Limb (tissue), 2 donors: ENCODE results near the gene AIF1L.
"Not testable (repeated sequence)": the region's sequence is repeated elsewhere in the genome, so short reads cannot be mapped to it uniquely, and the experiment has no call there.

ENCODE experiments used
- DNase-seq, 2 donors: peaks; one replicate each; pipeline ENCODE4 v3.0.0-alpha.2; 2016; ENCODE audit errors: extremely low spot score in 2 of 2

Gene AIF1L

GRCh38 chr9:131119600-131119999 lies 23.3 kb downstream of the AIF1L start:
- no peak for DNase-seq

GRCh38 chr9:131120620-131121228 lies 24.4 kb downstream of the AIF1L start:
- DNase-seq: no peak

GRCh38 chr9:131121346-131121745 lies 25.0 kb downstream of the AIF1L start:
- no peak for DNase-seq

GRCh38 chr9:131122158-131122557 lies 25.8 kb downstream of the AIF1L start:
- DNase-seq: no peak

GRCh38 chr9:131125038-131125287 lies 28.6 kb downstream of the AIF1L start:
- DNase-seq: no peak

- peak; percentile 99 to 100 for DNase-seq
Measured at GRCh38 chr9:131125288-131126058, 29.1 kb downstream of the AIF1L start, which contains the start of gene NUP214. Gene NUP214 (plus strand): TSS chr9:131125586. CDS start chr9:131125705, 119 bp downstream.

- DNase-seq: no peak
Measured at GRCh38 chr9:131126059-131126426, 29.7 kb downstream of the AIF1L start.

- DNase-seq: no peak
Measured at GRCh38 chr9:131129183-131129582, 32.9 kb downstream of the AIF1L start.

GRCh38 chr9:131138676-131139075 lies 42.3 kb downstream of the AIF1L start:
- DNase-seq: no peak

- no peak for DNase-seq
Measured at GRCh38 chr9:131140112-131140511, 43.8 kb downstream of the AIF1L start.

GRCh38 chr9:131140550-131140949 lies 44.2 kb downstream of the AIF1L start:
- DNase-seq: no peak

GRCh38 chr9:131142160-131142559 lies 45.8 kb downstream of the AIF1L start:
- no peak for DNase-seq

- no peak for DNase-seq
Measured at GRCh38 chr9:131144201-131144600, 47.9 kb downstream of the AIF1L start.

- no peak for DNase-seq
Measured at GRCh38 chr9:131145245-131145644, 48.9 kb downstream of the AIF1L start.

- DNase-seq: no peak
Measured at GRCh38 chr9:131146186-131146585, 49.9 kb downstream of the AIF1L start.

- no peak for DNase-seq
Measured at GRCh38 chr9:131148276-131148675, 51.9 kb downstream of the AIF1L start.

- DNase-seq: no peak
Measured at GRCh38 chr9:131148966-131149687, 52.8 kb downstream of the AIF1L start.

- no peak for DNase-seq
Measured at GRCh38 chr9:131149688-131150053, 53.3 kb downstream of the AIF1L start.

- DNase-seq: no peak
Measured at GRCh38 chr9:131153595-131153994, 57.3 kb downstream of the AIF1L start.

GRCh38 chr9:131158673-131159072 lies 62.3 kb downstream of the AIF1L start:
- not testable (repeated sequence) for DNase-seq

- DNase-seq: no peak
Measured at GRCh38 chr9:131160416-131161112, 64.2 kb downstream of the AIF1L start.

- DNase-seq: no peak
Measured at GRCh38 chr9:131161585-131161984, 65.3 kb downstream of the AIF1L start.
